ENCODE results near the gene THEMIS. TPM values are rescaled to one million over a fixed set of nuclear protein-coding genes. Genes with fewer than 3 reads are reported as not detected.

Gene THEMIS
- total RNA-seq, 1 donor = under 0.01 TPM

DNA sequence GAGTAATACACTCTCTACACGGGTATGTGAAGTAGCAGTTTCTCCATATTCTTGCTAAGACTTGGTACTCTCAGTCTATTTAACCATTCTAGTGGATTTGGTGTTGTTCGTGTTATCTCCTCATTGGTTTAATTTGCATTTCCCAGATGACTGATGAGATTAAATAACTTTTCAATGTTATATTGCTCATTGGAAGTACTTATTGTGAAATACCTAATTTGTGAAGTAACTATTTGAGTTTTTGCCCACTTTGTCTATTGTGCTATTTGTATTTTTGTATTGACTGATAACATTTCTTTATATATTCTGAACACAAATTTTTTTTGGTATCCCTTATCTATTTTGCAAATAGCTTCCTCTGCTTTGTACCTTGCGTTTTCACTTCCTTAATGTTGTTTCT is 167.9 kb downstream of the THEMIS start:
- no peak overlapping the region for H3K4me3 ChIP-seq (ENCODE audit: low read depth, low read length)
- DNase-seq (ENCODE audit: low read depth) = no peak
- TF ChIP-seq, protein P1, sequence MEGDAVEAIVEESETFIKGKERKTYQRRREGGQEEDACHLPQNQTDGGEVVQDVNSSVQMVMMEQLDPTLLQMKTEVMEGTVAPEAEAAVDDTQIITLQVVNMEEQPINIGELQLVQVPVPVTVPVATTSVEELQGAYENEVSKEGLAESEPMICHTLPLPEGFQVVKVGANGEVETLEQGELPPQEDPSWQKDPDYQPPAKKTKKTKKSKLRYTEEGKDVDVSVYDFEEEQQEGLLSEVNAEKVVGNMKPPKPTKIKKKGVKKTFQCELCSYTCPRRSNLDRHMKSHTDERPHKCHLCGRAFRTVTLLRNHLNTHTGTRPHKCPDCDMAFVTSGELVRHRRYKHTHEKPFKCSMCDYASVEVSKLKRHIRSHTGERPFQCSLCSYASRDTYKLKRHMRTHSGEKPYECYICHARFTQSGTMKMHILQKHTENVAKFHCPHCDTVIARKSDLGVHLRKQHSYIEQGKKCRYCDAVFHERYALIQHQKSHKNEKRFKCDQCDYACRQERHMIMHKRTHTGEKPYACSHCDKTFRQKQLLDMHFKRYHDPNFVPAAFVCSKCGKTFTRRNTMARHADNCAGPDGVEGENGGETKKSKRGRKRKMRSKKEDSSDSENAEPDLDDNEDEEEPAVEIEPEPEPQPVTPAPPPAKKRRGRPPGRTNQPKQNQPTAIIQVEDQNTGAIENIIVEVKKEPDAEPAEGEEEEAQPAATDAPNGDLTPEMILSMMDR (IDR thresholded peaks at IDR 0.05; ENCODE audit: insufficient read depth, low read length) = no peak

DNA sequence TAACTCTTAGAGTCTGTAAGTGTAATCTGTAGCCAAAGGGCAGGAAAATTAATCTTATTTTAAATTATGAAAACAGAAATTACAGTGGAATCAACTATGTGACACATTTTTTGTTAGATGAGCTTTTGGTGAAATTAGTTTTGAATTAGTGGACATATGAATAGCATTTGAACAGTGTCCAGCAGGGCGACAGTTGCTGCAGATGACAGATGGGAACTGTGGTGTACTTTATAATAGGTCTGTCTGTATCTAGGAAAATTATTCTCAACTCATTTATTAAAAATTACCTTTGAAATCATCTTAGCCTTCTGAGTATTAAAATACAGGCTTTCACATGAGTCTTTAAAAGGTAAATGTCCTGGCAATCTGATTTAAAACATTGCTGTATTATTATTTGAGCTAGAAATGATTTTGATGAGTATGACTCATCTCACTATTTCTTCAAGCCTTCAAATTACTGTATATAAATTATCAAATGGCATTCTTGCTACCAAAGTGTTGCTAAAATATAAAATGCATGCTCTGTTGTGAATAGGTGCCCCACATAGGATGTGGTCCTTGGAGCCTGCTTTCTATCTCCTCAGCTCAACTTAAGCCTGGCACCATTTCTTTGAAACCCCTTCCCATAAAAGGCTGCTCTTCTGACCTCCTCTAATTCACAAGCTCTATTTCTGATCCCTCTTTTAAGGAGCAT is 173.5 kb downstream of the THEMIS start:
- no peak overlapping the region for H3K4me3 ChIP-seq (ENCODE audit: low read depth, low read length)
- TF ChIP-seq, protein P1 (IDR thresholded peaks at IDR 0.05; ENCODE audit: insufficient read depth, low read length) = no peak
- no peak for DNase-seq (ENCODE audit: low read depth)

- DNase-seq (ENCODE audit: low read depth) = no peak
- TF ChIP-seq, protein P1 (IDR thresholded peaks at IDR 0.05; ENCODE audit: insufficient read depth, low read length) = no peak
- no peak overlapping the region for H3K4me3 ChIP-seq (ENCODE audit: low read depth, low read length)
Measured at GRCh38 chr6:127725821-127726220, 175.0 kb downstream of the THEMIS start.

GRCh38 chr6:127718694-127719093 is 182.2 kb downstream of the THEMIS start:
- DNase-seq (ENCODE audit: low read depth) = no peak
- no peak overlapping the region for H3K4me3 ChIP-seq (ENCODE audit: low read depth, low read length)
- TF ChIP-seq, protein P1 (IDR thresholded peaks at IDR 0.05; ENCODE audit: insufficient read depth, low read length) = no peak

DNA sequence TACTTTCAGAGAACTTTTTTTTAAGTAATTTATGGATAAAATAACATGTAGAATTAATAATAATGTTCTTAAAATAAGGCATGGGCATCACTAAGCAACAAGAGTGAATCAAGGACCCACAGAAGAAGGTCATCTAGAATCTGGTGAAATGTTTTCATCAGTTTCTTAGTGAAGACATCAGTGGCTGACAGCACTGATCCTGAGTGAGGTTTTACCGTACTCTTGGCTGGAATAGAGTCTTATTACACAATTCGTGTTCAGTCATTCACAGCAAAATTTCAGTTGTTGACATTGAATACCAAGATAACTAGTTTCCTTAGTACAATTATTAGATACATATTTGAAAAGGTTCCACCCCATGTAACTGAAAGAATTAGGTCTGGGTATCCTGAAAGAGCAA is 183.5 kb downstream of the THEMIS start:
- DNase-seq (ENCODE audit: low read depth) = no peak

GRCh38 chr6:127716465-127716864 is 184.4 kb downstream of the THEMIS start:
- TF ChIP-seq, protein P1 (IDR thresholded peaks at IDR 0.05; ENCODE audit: insufficient read depth, low read length) = no peak
- no peak for DNase-seq (ENCODE audit: low read depth)
- H3K4me3 ChIP-seq (ENCODE audit: low read depth, low read length) = no peak overlapping the region

More for the DNA sequence above, 183.5 kb downstream of the THEMIS start:
- H3K4me3 ChIP-seq (ENCODE audit: low read depth, low read length) = no peak overlapping the region
- TF ChIP-seq, protein P1 (IDR thresholded peaks at IDR 0.05; ENCODE audit: insufficient read depth, low read length) = no peak

DNA sequence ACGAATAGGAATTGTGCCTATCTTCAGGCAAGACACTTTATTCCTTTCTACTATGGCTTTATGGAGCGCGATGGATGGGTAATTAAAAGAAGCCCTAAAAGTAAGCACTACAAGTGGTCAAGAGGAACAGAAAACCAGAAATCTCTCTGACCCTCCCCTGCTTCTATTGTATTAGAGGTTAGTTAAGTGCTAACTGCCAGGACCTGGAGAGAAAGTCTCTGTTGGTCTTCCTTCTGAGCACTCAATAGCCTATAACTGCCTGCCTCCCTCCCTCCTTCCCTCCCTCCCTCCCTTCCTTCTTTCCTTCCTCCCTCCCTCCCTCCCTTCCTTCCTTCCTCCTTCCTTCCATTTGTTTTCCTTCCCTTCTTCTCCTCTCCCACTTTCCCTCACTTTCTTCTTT is 190.2 kb downstream of the THEMIS start:
- DNase-seq (ENCODE audit: low read depth) = no peak
- no peak overlapping the region for H3K4me3 ChIP-seq (ENCODE audit: low read depth, low read length)
- TF ChIP-seq, protein P1 (IDR thresholded peaks at IDR 0.05; ENCODE audit: insufficient read depth, low read length) = no peak

Data from fibroblast of the aortic adventitia (primary cell).